NOMO-1 (cell line): Measurements from ENCODE around the gene CELA3A.

Experiments
- DNase-seq, 2 experiments: peaks; one replicate each; lab custom pipeline; 2025; ENCODE audit not compliant: unreplicated experiment in 2 of 2; lab: John Stamatoyannopoulos, UW

CELA3A gene

GRCh38 chr1:22045604-22046228 lies 44.3 kb downstream of the CELA3A start:
- DNase-seq, result no peak

GRCh38 chr1:22048351-22049192 lies 47.1 kb downstream of the CELA3A start:
- peak in 1 of 2 experiments; percentile 54 for DNase-seq

GRCh38 chr1:22050330-22050729 lies 48.9 kb downstream of the CELA3A start:
- no peak for DNase-seq

- DNase-seq, result no peak
These were observed 50.2 kb downstream of the CELA3A start for GRCh38 chr1:22051607-22052114.

- peak; percentile 91 to 98 for DNase-seq
These were observed 50.9 kb downstream of the CELA3A start, which contains the start of gene CDC42 for GRCh38 chr1:22052115-22053016. Gene CDC42 (plus strand): TSS chr1:22052709. CDS start chr1:22078479, 25,770 bp downstream.

- peak; percentile 48 to 65 for DNase-seq
These were observed 51.8 kb downstream of the CELA3A start for GRCh38 chr1:22053017-22053860.

GRCh38 chr1:22053861-22054770 lies 52.7 kb downstream of the CELA3A start:
- DNase-seq, result peak in 1 of 2 experiments; percentile 59

GRCh38 chr1:22055463-22055862 lies 54.0 kb downstream of the CELA3A start:
- DNase-seq, result no peak

GRCh38 chr1:22056043-22056442 lies 54.6 kb downstream of the CELA3A start:
- DNase-seq, result no peak

GRCh38 chr1:22056936-22057335 lies 55.5 kb downstream of the CELA3A start:
- DNase-seq, result peak in 1 of 2 experiments; percentile 61

- no peak for DNase-seq
These were observed 56.4 kb downstream of the CELA3A start for GRCh38 chr1:22057861-22058260.
